ENCODE data around the gene PLCL1. TPM values are rescaled to one million over a fixed set of nuclear protein-coding genes. Genes with fewer than 3 reads are reported as not detected.

Gene PLCL1
- polyA plus RNA-seq, 3 donors, result 17.8 to 20.9 (median 19.4) TPM

GRCh38 chr2:197850882-197851450, 46.6 kb downstream of the PLCL1 start:
- no peak for DNase-seq (ENCODE audit: low read depth in 3 of 3, low spot score in 2 of 3)

GRCh38 chr2:197851451-197851850, 47.1 kb downstream of the PLCL1 start:
- no peak for DNase-seq (ENCODE audit: low read depth in 3 of 3, low spot score in 2 of 3)

GRCh38 chr2:197852108-197852507, 47.7 kb downstream of the PLCL1 start:
- no peak for DNase-seq (ENCODE audit: low read depth in 3 of 3, low spot score in 2 of 3)

GRCh38 chr2:197853549-197853948, 49.2 kb downstream of the PLCL1 start:
- no peak for DNase-seq (ENCODE audit: low read depth in 3 of 3, low spot score in 2 of 3)

- DNase-seq (ENCODE audit: low read depth in 3 of 3, low spot score in 2 of 3), result no peak
Observed at GRCh38 chr2:197857476-197858107, 53.2 kb downstream of the PLCL1 start.

- no peak for DNase-seq (ENCODE audit: low read depth in 3 of 3, low spot score in 2 of 3)
Observed at GRCh38 chr2:197858607-197859140, 54.3 kb downstream of the PLCL1 start.

- DNase-seq (ENCODE audit: low read depth in 3 of 3, low spot score in 2 of 3), result no peak
Observed at GRCh38 chr2:197862246-197862955, 58.0 kb downstream of the PLCL1 start.

GRCh38 chr2:197863744-197864143, 59.4 kb downstream of the PLCL1 start:
- no peak for DNase-seq (ENCODE audit: low read depth in 3 of 3, low spot score in 2 of 3)

GRCh38 chr2:197866455-197866854, 62.1 kb downstream of the PLCL1 start:
- DNase-seq (ENCODE audit: low read depth in 3 of 3, low spot score in 2 of 3), result no peak

- no peak for DNase-seq (ENCODE audit: low read depth in 3 of 3, low spot score in 2 of 3)
Observed at GRCh38 chr2:197867033-197867432, 62.6 kb downstream of the PLCL1 start.

- DNase-seq (ENCODE audit: low read depth in 3 of 3, low spot score in 2 of 3), result no peak
Observed at GRCh38 chr2:197867624-197868023, 63.2 kb downstream of the PLCL1 start.

- no peak for DNase-seq (ENCODE audit: low read depth in 3 of 3, low spot score in 2 of 3)
Observed at GRCh38 chr2:197868206-197868605, 63.8 kb downstream of the PLCL1 start.

- no peak for DNase-seq (ENCODE audit: low read depth in 3 of 3, low spot score in 2 of 3)
Observed at GRCh38 chr2:197869041-197869440, 64.6 kb downstream of the PLCL1 start.

- no peak for DNase-seq (ENCODE audit: low read depth in 3 of 3, low spot score in 2 of 3)
Observed at GRCh38 chr2:197869501-197870111, 65.2 kb downstream of the PLCL1 start.

- DNase-seq (ENCODE audit: low read depth in 3 of 3, low spot score in 2 of 3), result no peak
Observed at GRCh38 chr2:197870137-197870536, 65.7 kb downstream of the PLCL1 start.

GRCh38 chr2:197871780-197872456, 67.5 kb downstream of the PLCL1 start:
- DNase-seq (ENCODE audit: low read depth in 3 of 3, low spot score in 2 of 3), result no peak

- DNase-seq (ENCODE audit: low read depth in 3 of 3, low spot score in 2 of 3), result no peak
Observed at GRCh38 chr2:197873293-197873701, 68.9 kb downstream of the PLCL1 start.

GRCh38 chr2:197875763-197876162, 71.4 kb downstream of the PLCL1 start:
- no peak for DNase-seq (ENCODE audit: low read depth in 3 of 3, low spot score in 2 of 3)

- DNase-seq (ENCODE audit: low read depth in 3 of 3, low spot score in 2 of 3), result no peak
Observed at GRCh38 chr2:197876524-197876923, 72.1 kb downstream of the PLCL1 start.

- DNase-seq (ENCODE audit: low read depth in 3 of 3, low spot score in 2 of 3), result no peak
Observed at GRCh38 chr2:197877038-197877437, 72.6 kb downstream of the PLCL1 start.

GRCh38 chr2:197878792-197879191, 74.4 kb downstream of the PLCL1 start:
- DNase-seq (ENCODE audit: low read depth in 3 of 3, low spot score in 2 of 3), result no peak
